ENCODE data around the gene STK32B.

- TF ChIP-seq, protein P1, sequence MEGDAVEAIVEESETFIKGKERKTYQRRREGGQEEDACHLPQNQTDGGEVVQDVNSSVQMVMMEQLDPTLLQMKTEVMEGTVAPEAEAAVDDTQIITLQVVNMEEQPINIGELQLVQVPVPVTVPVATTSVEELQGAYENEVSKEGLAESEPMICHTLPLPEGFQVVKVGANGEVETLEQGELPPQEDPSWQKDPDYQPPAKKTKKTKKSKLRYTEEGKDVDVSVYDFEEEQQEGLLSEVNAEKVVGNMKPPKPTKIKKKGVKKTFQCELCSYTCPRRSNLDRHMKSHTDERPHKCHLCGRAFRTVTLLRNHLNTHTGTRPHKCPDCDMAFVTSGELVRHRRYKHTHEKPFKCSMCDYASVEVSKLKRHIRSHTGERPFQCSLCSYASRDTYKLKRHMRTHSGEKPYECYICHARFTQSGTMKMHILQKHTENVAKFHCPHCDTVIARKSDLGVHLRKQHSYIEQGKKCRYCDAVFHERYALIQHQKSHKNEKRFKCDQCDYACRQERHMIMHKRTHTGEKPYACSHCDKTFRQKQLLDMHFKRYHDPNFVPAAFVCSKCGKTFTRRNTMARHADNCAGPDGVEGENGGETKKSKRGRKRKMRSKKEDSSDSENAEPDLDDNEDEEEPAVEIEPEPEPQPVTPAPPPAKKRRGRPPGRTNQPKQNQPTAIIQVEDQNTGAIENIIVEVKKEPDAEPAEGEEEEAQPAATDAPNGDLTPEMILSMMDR (conservative IDR thresholded peaks at IDR 0.05; ENCODE audit: low read depth in 2 of 2), result no peak
- TF ChIP-seq EZH2 (IDR thresholded peaks at IDR 0.05; ENCODE audit: low read depth, unreplicated experiment), result no peak
Measured at GRCh38 chr4:5100986-5101385, 49.7 kb downstream of the STK32B start.
